ENCODE data around the gene TFPI.

Gene TFPI

GRCh38 chr2:187548656-187549055, 5.6 kb downstream of the TFPI start:
- no peak overlapping the region for H3K4me3 ChIP-seq (ENCODE audit: low read depth, low read length)
- TF ChIP-seq CTCF (IDR thresholded peaks at IDR 0.05; ENCODE audit: insufficient read depth, low read depth, low read length, missing control alignments), result no peak

GRCh38 chr2:187547353-187547979, 6.8 kb downstream of the TFPI start:
- no peak for TF ChIP-seq CTCF (IDR thresholded peaks at IDR 0.05; ENCODE audit: insufficient read depth, low read depth, low read length, missing control alignments)
- DNase-seq (ENCODE audit: low read depth), result no peak
- H3K4me3 ChIP-seq (ENCODE audit: low read depth, low read length), result no peak overlapping the region

More at GRCh38 chr2:187548656-187549055, 5.6 kb downstream of the TFPI start:
- no peak for DNase-seq (ENCODE audit: low read depth)

GRCh38 chr2:187546762-187547333, 7.4 kb downstream of the TFPI start:
- TF ChIP-seq CTCF (IDR thresholded peaks at IDR 0.05; ENCODE audit: insufficient read depth, low read depth, low read length, missing control alignments), result no peak
- H3K4me3 ChIP-seq (ENCODE audit: low read depth, low read length), result no peak overlapping the region
- DNase-seq (ENCODE audit: low read depth), result no peak

GRCh38 chr2:187545238-187545751, 8.9 kb downstream of the TFPI start:
- DNase-seq (ENCODE audit: low read depth), result no peak
- TF ChIP-seq CTCF (IDR thresholded peaks at IDR 0.05; ENCODE audit: insufficient read depth, low read depth, low read length, missing control alignments), result no peak
- no peak overlapping the region for H3K4me3 ChIP-seq (ENCODE audit: low read depth, low read length)

- no peak overlapping the region for H3K4me3 ChIP-seq (ENCODE audit: low read depth, low read length)
- DNase-seq (ENCODE audit: low read depth), result no peak
These were observed 9.7 kb downstream of the TFPI start for GRCh38 chr2:187544371-187545080.

GRCh38 chr2:187543488-187543887, 10.7 kb downstream of the TFPI start:
- no peak for DNase-seq (ENCODE audit: low read depth)
- TF ChIP-seq CTCF (IDR thresholded peaks at IDR 0.05; ENCODE audit: insufficient read depth, low read depth, low read length, missing control alignments), result no peak
- no peak overlapping the region for H3K4me3 ChIP-seq (ENCODE audit: low read depth, low read length)

More at GRCh38 chr2:187544371-187545080, 9.7 kb downstream of the TFPI start:
- TF ChIP-seq CTCF (IDR thresholded peaks at IDR 0.05; ENCODE audit: insufficient read depth, low read depth, low read length, missing control alignments), result no peak
